Measurements from ENCODE around the gene CTNNA2. TPM values are rescaled to one million over a fixed set of nuclear protein-coding genes. Genes with fewer than 3 reads are reported as not detected.
A peak's percentile ranks its signal among the peaks of the same experiment; 100 is the strongest.

CTNNA2 gene
- total RNA-seq, 1 donor from 2014 or later, result 2.9 TPM

GRCh38 chr2:79830501-79830900, 317.6 kb downstream of the CTNNA2 start:
- H3K4me1 Mint-ChIP-seq, result peaks cover 26% of the 10 kb centered on the region
- no peak overlapping the region for H3K27ac Mint-ChIP-seq (ENCODE audit: unreplicated experiment)
- H3K27me3 Mint-ChIP-seq (ENCODE audit: low read depth), result no peaks in the 10 kb centered on the region

GRCh38 chr2:79831961-79832360, 319.1 kb downstream of the CTNNA2 start:
- no peaks in the 10 kb centered on the region for H3K36me3 Mint-ChIP-seq (ENCODE audit: low read depth)
- H3K9me3 Mint-ChIP-seq, result no peaks in the 10 kb centered on the region
- no peak for TF ChIP-seq CTCF (conservative IDR thresholded peaks at IDR 0.05)
- peak overlapping the region; percentile 32 for H3K27ac Mint-ChIP-seq (ENCODE audit: unreplicated experiment)
- no peak overlapping the region for H3K4me3 Mint-ChIP-seq
- H3K4me1 Mint-ChIP-seq, result peaks cover 26% of the 10 kb centered on the region
- H3K27me3 Mint-ChIP-seq (ENCODE audit: low read depth), result no peaks in the 10 kb centered on the region
- DNase-seq (ENCODE audit: low read depth, low spot score), result no peak

More at GRCh38 chr2:79830501-79830900, 317.6 kb downstream of the CTNNA2 start:
- Mint-ChIP-seq H3K36me3 (ENCODE audit: low read depth) (no peaks in the 10 kb centered on the region), H3K4me3 (no peak overlapping the region), H3K9me3 (no peaks in the 10 kb centered on the region)
- no peak for TF ChIP-seq CTCF (conservative IDR thresholded peaks at IDR 0.05)
- no peak for DNase-seq (ENCODE audit: low read depth, low spot score)

- peak overlapping the region; percentile 4 for H3K4me3 Mint-ChIP-seq
Measured at GRCh38 chr2:79832511-79833234, 319.8 kb downstream of the CTNNA2 start.

GRCh38 chr2:79833235-79833878, 320.5 kb downstream of the CTNNA2 start:
- peaks cover under 1% of the 10 kb centered on the region for H3K36me3 Mint-ChIP-seq (ENCODE audit: low read depth)
- peaks cover 4% of the 10 kb centered on the region for H3K9me3 Mint-ChIP-seq
- peaks cover 26% of the 10 kb centered on the region for H3K4me1 Mint-ChIP-seq
- H3K27ac Mint-ChIP-seq (ENCODE audit: unreplicated experiment), result peak overlapping the region; percentile 52
- DNase-seq (ENCODE audit: low read depth, low spot score), result no peak
- TF ChIP-seq CTCF (conservative IDR thresholded peaks at IDR 0.05), result no peak
- no peaks in the 10 kb centered on the region for H3K27me3 Mint-ChIP-seq (ENCODE audit: low read depth)
- no peak overlapping the region for H3K4me3 Mint-ChIP-seq

More at GRCh38 chr2:79832511-79833234, 319.8 kb downstream of the CTNNA2 start:
- DNase-seq (ENCODE audit: low read depth, low spot score), result no peak
- Mint-ChIP-seq H3K4me1 (peaks cover 26% of the 10 kb centered on the region), H3K9me3 (no peaks in the 10 kb centered on the region), H3K27ac (ENCODE audit: unreplicated experiment) (peak overlapping the region; percentile 32), H3K36me3 (ENCODE audit: low read depth) (no peaks in the 10 kb centered on the region), H3K27me3 (ENCODE audit: low read depth) (no peaks in the 10 kb centered on the region)
- no peak for TF ChIP-seq CTCF (conservative IDR thresholded peaks at IDR 0.05)

- Mint-ChIP-seq H3K9me3 (peaks cover 7% of the 10 kb centered on the region), H3K36me3 (ENCODE audit: low read depth) (peaks cover 4% of the 10 kb centered on the region), H3K4me1 (peaks cover 26% of the 10 kb centered on the region), H3K27me3 (ENCODE audit: low read depth) (no peaks in the 10 kb centered on the region), H3K27ac (ENCODE audit: unreplicated experiment) (no peak overlapping the region), H3K4me3 (no peak overlapping the region)
- TF ChIP-seq CTCF (conservative IDR thresholded peaks at IDR 0.05), result no peak
- DNase-seq (ENCODE audit: low read depth, low spot score), result no peak
Measured at GRCh38 chr2:79835911-79836310, 323.1 kb downstream of the CTNNA2 start.
